ENCODE results near the gene COLEC11.

Gene COLEC11

GRCh38 chr2:3672861-3673678 lies 78.2 kb downstream of the COLEC11 start:
- no peak for DNase-seq (ENCODE audit: low read depth in 2 of 2)

GRCh38 chr2:3674066-3674845 lies 79.3 kb downstream of the COLEC11 start:
- no peak for DNase-seq (ENCODE audit: low read depth in 2 of 2)

GRCh38 chr2:3675687-3676086 lies 80.8 kb downstream of the COLEC11 start:
- DNase-seq (ENCODE audit: low read depth in 2 of 2) = no peak

- no peak for DNase-seq (ENCODE audit: low read depth in 2 of 2)
Measured at GRCh38 chr2:3677436-3677835, 82.5 kb downstream of the COLEC11 start.

GRCh38 chr2:3678212-3678611 lies 83.3 kb downstream of the COLEC11 start:
- DNase-seq (ENCODE audit: low read depth in 2 of 2) = no peak

- no peak for DNase-seq (ENCODE audit: low read depth in 2 of 2)
Measured at GRCh38 chr2:3679180-3679579, 84.3 kb downstream of the COLEC11 start.

GRCh38 chr2:3679616-3680393 lies 84.9 kb downstream of the COLEC11 start:
- DNase-seq (ENCODE audit: low read depth in 2 of 2) = no peak

GRCh38 chr2:3680548-3681345 lies 85.8 kb downstream of the COLEC11 start:
- DNase-seq (ENCODE audit: low read depth in 2 of 2) = no peak

- no peak for DNase-seq (ENCODE audit: low read depth in 2 of 2)
Measured at GRCh38 chr2:3681625-3682024, 86.7 kb downstream of the COLEC11 start.

- DNase-seq (ENCODE audit: low read depth in 2 of 2) = no peak
Measured at GRCh38 chr2:3682811-3683210, 87.9 kb downstream of the COLEC11 start.

GRCh38 chr2:3683748-3684454 lies 89.0 kb downstream of the COLEC11 start:
- DNase-seq (ENCODE audit: low read depth in 2 of 2) = no peak

- no peak for DNase-seq (ENCODE audit: low read depth in 2 of 2)
Measured at GRCh38 chr2:3689998-3690748, 95.3 kb downstream of the COLEC11 start.

- no peak for DNase-seq (ENCODE audit: low read depth in 2 of 2)
Measured at GRCh38 chr2:3692375-3692774, 97.5 kb downstream of the COLEC11 start.
